NT2/D1 (cell line): ENCODE measurements around the gene CREB3L2.

Source experiments
- DNase-seq: peaks from one replicate; pipeline ENCODE4 v3.0.0-alpha.2; 2011; ENCODE audit warnings: low read depth, low spot score
- H3K27me3 ChIP-seq: 2 replicates; pipeline ENCODE4 v1.6.0; 2011; ENCODE audit warnings: mild to moderate bottlenecking; ENCODE audit not compliant: insufficient read length, insufficient read depth
- H3K36me3 ChIP-seq: 2 replicates; pipeline ENCODE4 v1.6.1; 2011; ENCODE audit warnings: mild to moderate bottlenecking, low read length, mixed read lengths; ENCODE audit not compliant: insufficient read depth, insufficient read length
- H3K4me1 ChIP-seq: 2 replicates; pipeline ENCODE4 v1.5.1; 2011; ENCODE audit not compliant: insufficient read depth, insufficient read length
- H3K4me3 ChIP-seq: 2 replicates; pipeline ENCODE4 v1.5.1; 2011; ENCODE audit warnings: low read depth; ENCODE audit not compliant: insufficient read length
- H3K9ac ChIP-seq: 2 replicates; pipeline ENCODE4 v1.6.0; 2011; ENCODE audit warnings: low read depth; ENCODE audit not compliant: insufficient read length
- H3K9me3 ChIP-seq: 2 replicates; pipeline ENCODE4 v1.5.1; 2011; ENCODE audit warnings: mild to moderate bottlenecking, low read length; ENCODE audit not compliant: insufficient read depth
- SUZ12 ChIP-seq: IDR thresholded peaks from 2 replicates; pipeline ENCODE4 v1.6.1; 2011; ENCODE audit not compliant: insufficient read length, insufficient read depth; ENCODE audit errors: extremely low read depth
- YY1 ChIP-seq: IDR thresholded peaks from 2 replicates; pipeline ENCODE4 v1.6.1; 2011; ENCODE audit not compliant: insufficient read length, insufficient read depth
- ZNF274 ChIP-seq: IDR thresholded peaks from 2 replicates; pipeline ENCODE4 v1.6.1; 2011; ENCODE audit warnings: mild to moderate bottlenecking, low read depth, low read length

CREB3L2 gene

DNA sequence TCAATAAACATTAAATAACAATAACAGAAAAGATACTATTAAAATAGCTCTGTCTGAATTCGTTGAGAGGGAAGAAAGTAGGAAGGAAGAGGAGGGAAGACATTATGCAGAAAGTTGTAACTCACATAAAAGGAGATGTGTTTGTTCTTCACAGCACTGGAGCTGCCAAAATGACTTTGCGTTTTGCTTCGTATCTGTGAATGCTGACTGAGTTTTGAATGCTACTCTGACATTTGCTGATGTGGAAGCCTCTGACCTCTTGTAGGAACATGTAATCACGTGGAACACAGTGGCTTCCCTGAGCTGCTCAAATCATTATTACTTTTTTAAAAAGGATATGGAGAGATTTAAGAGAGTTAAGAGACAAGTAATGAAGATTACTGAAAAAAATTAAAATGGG, 139.5 kb downstream of the CREB3L2 start:
- peaks cover 6% of the 10 kb centered on the region for H3K36me3 ChIP-seq
- peaks cover 12% of the 10 kb centered on the region for H3K9me3 ChIP-seq
- no peak for TF ChIP-seq SUZ12
- no peak for TF ChIP-seq YY1
- no peak for TF ChIP-seq ZNF274
- no peaks in the 10 kb centered on the region for H3K4me1 ChIP-seq
- no peak overlapping the region for H3K4me3 ChIP-seq
- no peak overlapping the region for H3K9ac ChIP-seq
- no peak for DNase-seq
- no peaks in the 10 kb centered on the region for H3K27me3 ChIP-seq

DNA sequence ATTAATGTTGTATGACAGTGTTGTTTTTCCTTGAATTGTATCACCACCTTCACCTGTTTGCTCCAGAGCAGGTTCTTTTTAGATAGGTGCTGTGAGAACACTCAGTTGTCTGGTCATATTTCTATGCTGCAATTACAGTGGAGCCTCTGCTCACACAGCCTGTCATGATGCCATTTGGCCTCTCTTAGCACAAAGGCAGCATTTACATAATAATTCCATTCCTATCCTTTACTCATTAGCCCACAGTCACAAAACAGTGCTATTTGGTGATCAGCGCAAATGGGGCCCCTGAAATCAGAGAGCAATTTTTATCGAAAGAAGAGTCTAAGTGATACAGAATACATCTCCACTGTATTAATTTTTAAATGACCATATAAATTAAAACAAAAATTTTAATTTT, 141.3 kb downstream of the CREB3L2 start:
- H3K9me3 ChIP-seq: no peaks in the 10 kb centered on the region
- H3K4me3 ChIP-seq: no peak overlapping the region
- peaks cover 3% of the 10 kb centered on the region for H3K36me3 ChIP-seq
- no peaks in the 10 kb centered on the region for H3K4me1 ChIP-seq
- TF ChIP-seq SUZ12 (no peak), ZNF274 (no peak), YY1 (no peak)
- no peak for DNase-seq
- no peaks in the 10 kb centered on the region for H3K27me3 ChIP-seq
- no peak overlapping the region for H3K9ac ChIP-seq

DNA sequence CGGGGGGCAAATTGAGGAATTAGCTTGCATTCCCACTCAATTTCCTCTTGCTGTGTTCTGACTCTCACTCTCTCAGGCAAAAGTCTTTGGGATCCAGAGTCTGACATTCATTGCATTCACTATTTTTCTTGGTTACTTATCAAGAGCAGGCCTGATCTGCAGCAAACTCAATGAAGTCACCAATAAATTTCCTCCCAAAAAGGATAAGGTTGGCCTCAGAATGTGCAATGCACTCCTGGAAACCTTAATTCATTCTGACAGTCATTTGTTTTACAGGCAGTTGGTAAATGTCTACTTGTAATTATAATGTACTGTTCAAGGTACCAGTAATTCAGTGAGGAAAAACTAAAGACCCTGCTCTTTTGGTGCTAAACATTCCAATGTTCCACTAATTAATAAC, 148.8 kb downstream of the CREB3L2 start:
- Histone ChIP-seq H3K27me3 (peaks cover 14% of the 10 kb centered on the region), H3K9me3 (peaks cover 5% of the 10 kb centered on the region; the same call in 1 of the 2 replicates), H3K4me3 (no peak overlapping the region), H3K4me1 (no peaks in the 10 kb centered on the region), H3K9ac (no peak overlapping the region), H3K36me3 (no peaks in the 10 kb centered on the region)
- TF ChIP-seq SUZ12 (no peak), YY1 (no peak), ZNF274 (no peak)
- DNase-seq: no peak

DNA sequence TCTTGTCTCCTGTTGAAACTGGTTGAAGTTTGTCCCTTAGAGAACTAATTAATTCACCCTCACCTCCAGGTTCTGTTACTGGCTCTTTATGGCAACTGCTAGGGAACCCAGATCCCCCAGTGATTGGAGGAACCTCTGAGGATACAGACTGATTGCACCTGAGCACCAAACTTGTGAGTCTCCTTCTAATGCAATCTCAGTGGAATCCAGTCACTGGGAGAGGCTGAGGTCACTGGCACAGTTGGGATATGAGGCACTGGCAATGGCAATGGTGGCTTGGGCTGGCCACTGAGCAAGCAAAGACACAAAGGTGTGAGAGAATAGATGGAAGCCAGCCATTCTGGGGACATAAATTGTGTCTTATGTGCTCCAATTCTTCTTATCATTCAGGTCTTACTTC, 149.8 kb downstream of the CREB3L2 start:
- H3K9ac ChIP-seq: no peak overlapping the region
- no peak overlapping the region for H3K4me3 ChIP-seq
- no peaks in the 10 kb centered on the region for H3K36me3 ChIP-seq
- no peak for DNase-seq
- peaks cover 5% of the 10 kb centered on the region; the same call in 1 of the 2 replicates for H3K9me3 ChIP-seq
- no peaks in the 10 kb centered on the region for H3K4me1 ChIP-seq
- TF ChIP-seq ZNF274 (no peak), YY1 (no peak), SUZ12 (no peak)
- H3K27me3 ChIP-seq: peaks cover 23% of the 10 kb centered on the region

DNA sequence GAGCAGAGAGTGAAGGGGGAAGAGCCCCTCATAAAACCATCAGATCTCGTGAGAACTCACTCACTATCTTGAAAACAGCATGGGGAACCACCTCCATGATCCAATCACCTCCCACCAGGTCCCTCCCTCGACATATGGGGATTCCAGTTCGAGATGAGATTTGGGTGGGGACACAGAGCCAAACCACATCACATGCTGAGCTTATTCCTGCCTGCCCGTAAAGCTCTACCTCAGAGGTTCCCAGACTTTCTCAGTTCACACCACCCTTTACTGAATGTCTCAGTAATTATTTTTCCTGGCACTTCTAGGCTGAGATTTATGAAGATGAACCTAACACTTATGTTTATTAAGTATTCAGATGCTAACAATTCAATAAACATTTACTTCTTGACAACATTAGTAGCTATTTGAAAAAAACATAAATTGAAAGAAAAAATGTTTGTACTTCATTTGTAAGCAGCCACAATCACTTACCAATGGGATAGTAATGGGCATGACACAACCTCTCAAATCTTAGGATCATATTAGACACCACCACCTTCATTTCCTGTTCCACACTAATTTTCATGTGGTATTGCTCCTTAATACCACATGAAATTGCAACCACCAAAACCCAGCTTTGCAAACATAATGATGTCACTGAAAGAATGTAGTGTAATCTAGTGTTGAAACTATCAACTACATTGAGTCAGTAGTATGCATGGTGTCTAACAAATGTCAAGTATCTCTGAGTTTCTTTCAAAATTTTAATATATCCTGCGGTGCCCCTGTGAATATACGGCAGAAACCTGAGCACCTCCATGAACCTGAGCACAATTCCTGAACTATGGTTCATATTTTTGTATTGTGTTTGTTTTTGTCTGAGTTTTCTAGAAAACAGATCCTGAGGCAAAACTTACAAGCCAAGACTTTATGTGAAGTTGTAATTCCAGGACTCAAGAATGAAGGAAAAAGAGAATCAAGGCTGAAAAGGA, 150.6 kb downstream of the CREB3L2 start:
- no peaks in the 10 kb centered on the region for H3K4me1 ChIP-seq
- H3K4me3 ChIP-seq: no peak overlapping the region
- no peak overlapping the region for H3K9ac ChIP-seq
- no peak for DNase-seq
- no peak for TF ChIP-seq ZNF274
- TF ChIP-seq SUZ12: no peak
- TF ChIP-seq YY1: no peak
- peaks cover 5% of the 10 kb centered on the region; the same call in 1 of the 2 replicates for H3K9me3 ChIP-seq
- peaks cover 31% of the 10 kb centered on the region for H3K27me3 ChIP-seq
- H3K36me3 ChIP-seq: no peaks in the 10 kb centered on the region

DNA sequence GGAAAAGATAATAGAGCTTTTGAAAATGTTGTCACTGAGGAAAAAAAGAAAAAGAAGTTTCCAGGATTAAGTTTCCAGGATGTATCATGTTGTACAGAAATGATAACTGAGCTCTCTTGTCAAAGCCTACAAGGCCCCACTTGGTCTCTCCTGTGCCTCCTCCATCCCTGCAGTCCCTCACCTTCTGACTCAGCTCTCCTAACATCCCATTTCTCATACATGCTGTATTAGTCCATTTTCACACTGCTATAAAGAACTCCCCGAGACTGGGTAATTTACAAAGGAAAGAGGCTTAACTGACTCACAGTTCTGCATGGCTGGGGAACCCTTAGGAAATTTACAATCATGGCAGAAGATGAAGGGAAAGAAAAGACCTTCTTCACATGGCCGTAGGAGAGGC, 151.3 kb downstream of the CREB3L2 start:
- no peak for DNase-seq
- no peak for TF ChIP-seq YY1
- TF ChIP-seq ZNF274: no peak
- TF ChIP-seq SUZ12: no peak
- no peak overlapping the region for H3K9ac ChIP-seq
- H3K27me3 ChIP-seq: peaks cover 37% of the 10 kb centered on the region
- peaks cover 5% of the 10 kb centered on the region; the same call in 1 of the 2 replicates for H3K9me3 ChIP-seq
- no peaks in the 10 kb centered on the region for H3K36me3 ChIP-seq
- no peaks in the 10 kb centered on the region for H3K4me1 ChIP-seq
- H3K4me3 ChIP-seq: no peak overlapping the region

DNA sequence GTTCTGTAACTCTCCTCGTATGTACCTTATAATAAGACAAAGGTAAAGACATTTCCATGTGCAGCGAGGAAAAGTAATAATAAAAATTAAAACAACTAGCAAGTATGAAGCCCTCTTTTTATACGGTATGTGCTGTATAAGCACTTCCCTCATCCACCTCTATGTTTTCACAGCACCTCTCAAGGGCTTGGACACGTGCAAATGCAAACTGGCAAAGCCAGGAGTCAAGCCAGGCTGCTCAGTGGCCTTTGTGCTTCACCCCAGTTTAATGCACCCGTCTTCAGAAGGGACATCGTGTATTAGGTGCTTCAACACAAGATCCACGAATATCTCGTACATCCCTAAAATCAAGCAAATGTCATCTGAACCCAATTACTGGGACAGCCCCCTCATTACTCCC, 153.8 kb downstream of the CREB3L2 start:
- Histone ChIP-seq H3K4me1 (no peaks in the 10 kb centered on the region), H3K36me3 (no peaks in the 10 kb centered on the region), H3K4me3 (no peak overlapping the region), H3K9ac (no peak overlapping the region), H3K27me3 (peaks cover 57% of the 10 kb centered on the region), H3K9me3 (peaks cover 5% of the 10 kb centered on the region; the same call in 1 of the 2 replicates)
- DNase-seq: no peak
- TF ChIP-seq YY1 (no peak), ZNF274 (no peak), SUZ12 (no peak)
